CD4-positive, alpha-beta T cell (primary cell): ENCODE data around the gene HOXB3. TPM values are rescaled to one million over a fixed set of nuclear protein-coding genes. Genes with fewer than 3 reads are reported as not detected.

Experiments
- ATAC-seq: fragments of 200-7000 bp; cut with Tn5 transposase; one replicate; pipeline ENCODE4 v1.10.0; 2022; ENCODE audit warnings: mild to moderate bottlenecking; ENCODE audit not compliant: poor library complexity
- CTCF ChIA-PET: fragments of 350-600 bp; sonication (Branson Sonifier 250); formaldehyde crosslinking; loops from one replicate; lab custom pipeline; 2021; ENCODE audit warnings: antibody characterized with exemption, inconsistent platforms; lab: Charles Lee
- POLR2A ChIA-PET: fragments of 350-600 bp; sonication (Branson Sonifier 250); formaldehyde crosslinking; loops from one replicate; lab custom pipeline; 2021; ENCODE audit warnings: antibody characterized with exemption, inconsistent platforms; lab: Charles Lee
- DNase-seq, 14 experiments: peaks; one replicate each; pipeline ENCODE4 v3.0.0-alpha.2; 2013 to 2020; ENCODE audit warnings: mixed read lengths in 2 of 14
- H3K27ac ChIP-seq, 2 donors: one replicate each; pipeline versions ENCODE4 v1.5.1 to v1.7.0; 2013; ENCODE audit warnings: low read length in 2 of 2, low read depth in 1 of 2, mild to moderate bottlenecking in 1 of 2
- H3K27me3 ChIP-seq, 2 experiments: 1 replicate in 1 of 2; 2 replicates in 1 of 2; pipeline versions ENCODE4 v1.6.1 to v1.7.0; 2013; ENCODE audit warnings: low read length in 2 of 2, control low read depth in 1 of 2, mild to moderate bottlenecking in 1 of 2, moderate library complexity in 1 of 2; ENCODE audit not compliant: insufficient read depth in 2 of 2, control insufficient read depth in 1 of 2
- H3K36me3 ChIP-seq: one replicate; pipeline ENCODE4 v1.6.1; 2013; ENCODE audit warnings: low read length, control low read depth; ENCODE audit not compliant: insufficient read depth
- H3K4me1 ChIP-seq: one replicate; pipeline ENCODE4 v1.6.1; 2013; ENCODE audit warnings: low read length, control low read depth; ENCODE audit not compliant: insufficient read depth
- H3K4me3 ChIP-seq: one replicate; pipeline ENCODE4 v1.5.1; 2013; ENCODE audit warnings: mild to moderate bottlenecking, low read length, moderate library complexity
- H3K9me3 ChIP-seq, 2 experiments: 1 replicate in 1 of 2; 2 replicates in 1 of 2; pipeline versions ENCODE4 v1.6.1 to v1.7.0; 2013; ENCODE audit warnings: low read length in 2 of 2, mild to moderate bottlenecking in 2 of 2, control low read depth in 1 of 2, moderate library complexity in 1 of 2; ENCODE audit not compliant: control insufficient read depth in 1 of 2, insufficient read depth in 1 of 2
- H3K27ac Mint-ChIP-seq: one replicate; pipeline ENCODE4 v1.8.0; 2020; ENCODE audit warnings: mixed read lengths
- H3K27me3 Mint-ChIP-seq: one replicate; pipeline ENCODE4 v1.8.0; 2021; ENCODE audit warnings: mixed read lengths
- H3K36me3 Mint-ChIP-seq: one replicate; pipeline ENCODE4 v1.8.0; 2021; ENCODE audit warnings: low read depth, mixed read lengths
- H3K4me1 Mint-ChIP-seq: one replicate; pipeline ENCODE4 v1.8.0; 2021; ENCODE audit warnings: low read depth, mixed read lengths
- H3K4me3 Mint-ChIP-seq: one replicate; pipeline ENCODE4 v1.8.0; 2020; ENCODE audit warnings: mild to moderate bottlenecking, mixed read lengths
- H3K9me3 Mint-ChIP-seq: one replicate; pipeline ENCODE4 v1.8.0; 2020; ENCODE audit warnings: mixed read lengths
- CTCF ChIP-seq: fragments of 200-600 bp; IDR thresholded peaks from one replicate; pipeline ENCODE4 v1.8.0; 2022; ENCODE audit warnings: antibody characterized with exemption, mild to moderate bottlenecking
- intact Hi-C, 2 experiments: fragments of 100-400 bp; cut with DNase I in 1 of 2; cut with micrococcal nuclease in 1 of 2; formaldehyde crosslinking; loops; one replicate each; pipeline versions ENCODE4 v1.15.1 to v1.9.0; 2023 to 2025; cut with DNase I, micrococcal nuclease
- total RNA-seq, 174 experiments: library from RNA in 2 of 174; stranded (reverse) in 2 of 174; gene quantifications; one replicate each; pipeline ENCODE4 v1.2.3 and lab custom pipeline; 2021 to 2026

The HOXB3 gene
- total RNA-seq, 2 experiments from 2014 or later: 0.25 to 0.36 TPM

- POLR2A ChIA-PET: no interaction called here
- no peak for ATAC-seq
- no peak overlapping the region for H3K27ac Mint-ChIP-seq
Measured at GRCh38 chr17:48562934-48563333, 27.1 kb downstream of the HOXB3 start.

GRCh38 chr17:48561884-48562810 is 27.9 kb downstream of the HOXB3 start:
- ChIA-PET POLR2A (no interaction called here), CTCF (no interaction called here)
- no peak for TF ChIP-seq CTCF
- Histone ChIP-seq H3K27me3 (no peaks in the 10 kb centered on the region), H3K36me3 (no peaks in the 10 kb centered on the region), H3K4me1 (peaks cover 2% of the 10 kb centered on the region), H3K27ac (no peak overlapping the region), H3K9me3 (no peaks in the 10 kb centered on the region), H3K4me3 (no peak overlapping the region)
- DNase-seq (no peak), ATAC-seq (no peak)
- H3K27me3 Mint-ChIP-seq: peaks cover 35% of the 10 kb centered on the region
- H3K9me3 Mint-ChIP-seq: no peaks in the 10 kb centered on the region
- no peak overlapping the region for H3K4me3 Mint-ChIP-seq
- H3K4me1 Mint-ChIP-seq: no peaks in the 10 kb centered on the region
- intact Hi-C loops: no loop called here
- no peak overlapping the region for H3K27ac Mint-ChIP-seq
- no peaks in the 10 kb centered on the region for H3K36me3 Mint-ChIP-seq

More at GRCh38 chr17:48562934-48563333, 27.1 kb downstream of the HOXB3 start:
- intact Hi-C loops: no loop called here
- H3K9me3 Mint-ChIP-seq: no peaks in the 10 kb centered on the region
- Histone ChIP-seq H3K4me3 (no peak overlapping the region), H3K36me3 (no peaks in the 10 kb centered on the region), H3K4me1 (peaks cover 2% of the 10 kb centered on the region), H3K27me3 (peaks cover 0 to 3% of the 10 kb centered on the region in 2 experiments), H3K27ac (no peak overlapping the region), H3K9me3 (no peaks in the 10 kb centered on the region)
- H3K36me3 Mint-ChIP-seq: no peaks in the 10 kb centered on the region
- DNase-seq: no peak
- no peak overlapping the region for H3K4me3 Mint-ChIP-seq
- TF ChIP-seq CTCF: no peak
- H3K4me1 Mint-ChIP-seq: no peaks in the 10 kb centered on the region
- peaks cover 30% of the 10 kb centered on the region for H3K27me3 Mint-ChIP-seq
- CTCF ChIA-PET: no interaction called here

DNA sequence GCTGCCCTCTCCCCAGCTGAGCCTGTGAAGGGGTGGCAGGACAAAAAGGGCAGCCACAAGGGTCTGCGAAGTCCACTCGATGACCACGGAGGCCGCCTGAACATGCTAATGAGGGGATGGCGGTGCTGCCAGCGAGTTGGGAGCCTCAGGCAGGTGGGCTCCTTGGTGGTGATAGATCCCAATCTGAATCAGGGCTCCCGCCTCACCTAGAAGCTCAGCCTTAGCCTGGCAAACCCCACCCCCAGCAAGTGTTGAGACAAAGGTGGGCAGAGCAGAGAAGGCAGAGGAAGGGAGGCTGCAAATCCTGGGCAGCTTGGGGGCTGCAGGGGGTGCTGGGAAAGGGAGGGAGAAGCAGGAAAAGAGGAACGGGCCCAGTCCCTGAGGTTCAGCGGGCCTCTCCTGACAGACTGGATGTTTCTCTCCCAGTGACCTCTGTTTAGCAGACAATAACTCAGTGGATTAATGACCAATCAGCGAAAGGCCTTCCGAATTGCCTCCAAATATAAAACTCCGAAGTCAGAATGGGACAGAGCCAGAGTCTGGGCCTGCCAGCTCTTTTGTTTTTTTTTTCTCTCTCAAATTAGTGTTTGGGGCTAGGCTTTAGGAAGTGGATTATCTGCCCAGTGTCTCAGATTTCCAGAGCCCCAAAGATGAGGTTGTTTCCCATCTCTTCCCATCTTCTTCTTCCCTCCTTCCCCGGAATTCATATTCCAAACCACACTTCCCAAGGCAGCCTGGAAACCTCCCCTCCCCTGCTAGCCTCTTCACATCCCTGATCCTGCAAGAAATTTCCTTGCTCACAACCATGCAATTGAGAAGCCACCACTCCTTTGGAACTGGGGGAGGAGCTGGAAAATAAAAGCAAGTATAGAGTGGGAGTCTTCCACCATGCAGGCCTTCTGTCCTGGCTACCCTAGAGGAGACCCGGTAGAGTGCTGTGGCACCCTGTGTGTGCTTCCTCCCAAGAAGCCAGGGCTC is 29.9 kb downstream of the HOXB3 start:
- H3K4me3 ChIP-seq: no peak overlapping the region
- no peak for ATAC-seq
- CTCF ChIA-PET: interaction anchor here (0.8 kb wide), 1 partner anchor 68 kb away, joined by 3 read pairs; no protein-coding TSS in a partner anchor
- H3K4me3 Mint-ChIP-seq: no peak overlapping the region
- intact Hi-C loops: no loop called here
- H3K4me1 ChIP-seq: peaks cover 9% of the 10 kb centered on the region
- TF ChIP-seq CTCF: no peak
- H3K9me3 Mint-ChIP-seq: no peaks in the 10 kb centered on the region
- no peaks in the 10 kb centered on the region for H3K36me3 ChIP-seq
- H3K9me3 ChIP-seq: no peaks in the 10 kb centered on the region
- peaks cover 54% of the 10 kb centered on the region for H3K27me3 Mint-ChIP-seq
- H3K36me3 Mint-ChIP-seq: no peaks in the 10 kb centered on the region
- POLR2A ChIA-PET: no interaction called here
- no peak for DNase-seq
- H3K4me1 Mint-ChIP-seq: peaks cover 4% of the 10 kb centered on the region
- H3K27ac ChIP-seq: no peak overlapping the region
- no peak overlapping the region for H3K27ac Mint-ChIP-seq
- peaks cover 0 to 6% of the 10 kb centered on the region in 2 experiments for H3K27me3 ChIP-seq
